Colonic mucosa (tissue), 4 donors: ENCODE data around the gene KRT1. TPM values are rescaled to one million over a fixed set of nuclear protein-coding genes. Genes with fewer than 3 reads are reported as not detected.
A peak's percentile ranks its signal among the peaks of the same experiment; 100 is the strongest.

Experiments used
- DNase-seq: peaks from one replicate; pipeline ENCODE4 v3.0.0-alpha.2; 2020
- H3K27ac ChIP-seq: fragments of 200-600 bp; one replicate; pipeline ENCODE4 v1.8.0; 2021
- H3K27me3 ChIP-seq: fragments of 200-600 bp; one replicate; pipeline ENCODE4 v1.8.0; 2021
- H3K36me3 ChIP-seq: fragments of 200-600 bp; one replicate; pipeline ENCODE4 v1.8.0; 2021
- H3K4me1 ChIP-seq: fragments of 200-600 bp; one replicate; pipeline ENCODE4 v1.8.0; 2021; ENCODE audit warnings: mild to moderate bottlenecking
- H3K4me3 ChIP-seq: fragments of 200-600 bp; one replicate; pipeline ENCODE4 v1.8.0; 2021
- H3K9ac ChIP-seq, 2 donors: one replicate each; pipeline ENCODE4 v1.7.0; 2013; ENCODE audit warnings: control low read depth in 2 of 2, low read depth in 2 of 2, low read length in 2 of 2
- H3K9me3 ChIP-seq: fragments of 200-600 bp; one replicate; pipeline ENCODE4 v1.8.0; 2021
- intact Hi-C: fragments of 100-400 bp; cut with DNase I; formaldehyde crosslinking; loops from one replicate; pipeline ENCODE4 v1.14.1; 2022
- total RNA-seq, 2 donors: library from RNA; stranded (reverse); fragmentation: NEBNext Ultra II Directional in 1 of 2; extraction: Animal tissue kit (Norgen Biotek cat#: 25700) in 1 of 2; gene quantifications; one replicate each; pipeline ENCODE4 v1.2.1, GENCODE V29; 2021
- TF ChIP-seq, protein P1 (sequence below): fragments of 200-600 bp; IDR thresholded peaks from one replicate; pipeline ENCODE4 v1.8.0; 2022; ENCODE audit warnings: antibody characterized with exemption, mild to moderate bottlenecking
- donor health status: healthy.
- donor health status: DM: no; HTN: no; CAD: no.
- donor health status: DM: no; HTN: no; CAD: no.

Gene KRT1
- total RNA-seq, 2 donors from 2014 or later: 1.2 TPM; not detected in 1

DNA sequence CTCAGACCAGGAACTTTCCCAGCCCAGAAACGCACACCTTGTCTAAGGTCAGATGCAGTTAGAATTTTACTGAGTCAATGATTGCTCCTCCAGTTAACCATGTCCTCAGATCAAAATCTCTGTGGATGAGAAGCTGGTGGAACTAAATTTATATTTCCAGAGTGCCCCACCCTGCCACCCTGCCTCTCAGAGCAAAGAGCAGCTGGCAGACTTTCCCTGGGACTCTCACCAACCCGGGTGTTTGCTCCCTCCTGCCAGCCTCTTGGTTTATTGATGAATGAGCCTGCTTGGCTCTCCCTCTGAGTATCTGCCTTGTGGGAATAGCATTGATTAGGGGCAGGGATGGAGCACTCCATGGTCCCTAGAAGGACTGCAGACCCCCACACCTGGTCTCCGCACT is 5.9 kb upstream of the KRT1 start:
- no peak overlapping the region for H3K4me3 ChIP-seq
- H3K27me3 ChIP-seq: peaks cover 3% of the 10 kb centered on the region
- H3K4me1 ChIP-seq: no peaks in the 10 kb centered on the region
- TF ChIP-seq, protein P1, sequence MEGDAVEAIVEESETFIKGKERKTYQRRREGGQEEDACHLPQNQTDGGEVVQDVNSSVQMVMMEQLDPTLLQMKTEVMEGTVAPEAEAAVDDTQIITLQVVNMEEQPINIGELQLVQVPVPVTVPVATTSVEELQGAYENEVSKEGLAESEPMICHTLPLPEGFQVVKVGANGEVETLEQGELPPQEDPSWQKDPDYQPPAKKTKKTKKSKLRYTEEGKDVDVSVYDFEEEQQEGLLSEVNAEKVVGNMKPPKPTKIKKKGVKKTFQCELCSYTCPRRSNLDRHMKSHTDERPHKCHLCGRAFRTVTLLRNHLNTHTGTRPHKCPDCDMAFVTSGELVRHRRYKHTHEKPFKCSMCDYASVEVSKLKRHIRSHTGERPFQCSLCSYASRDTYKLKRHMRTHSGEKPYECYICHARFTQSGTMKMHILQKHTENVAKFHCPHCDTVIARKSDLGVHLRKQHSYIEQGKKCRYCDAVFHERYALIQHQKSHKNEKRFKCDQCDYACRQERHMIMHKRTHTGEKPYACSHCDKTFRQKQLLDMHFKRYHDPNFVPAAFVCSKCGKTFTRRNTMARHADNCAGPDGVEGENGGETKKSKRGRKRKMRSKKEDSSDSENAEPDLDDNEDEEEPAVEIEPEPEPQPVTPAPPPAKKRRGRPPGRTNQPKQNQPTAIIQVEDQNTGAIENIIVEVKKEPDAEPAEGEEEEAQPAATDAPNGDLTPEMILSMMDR: no peak
- peak; percentile 55 for DNase-seq
- H3K27ac ChIP-seq: no peak overlapping the region
- intact Hi-C loops: no loop called here
- no peaks in the 10 kb centered on the region for H3K36me3 ChIP-seq
- no peaks in the 10 kb centered on the region for H3K9me3 ChIP-seq
- no peak overlapping the region for H3K9ac ChIP-seq

DNA sequence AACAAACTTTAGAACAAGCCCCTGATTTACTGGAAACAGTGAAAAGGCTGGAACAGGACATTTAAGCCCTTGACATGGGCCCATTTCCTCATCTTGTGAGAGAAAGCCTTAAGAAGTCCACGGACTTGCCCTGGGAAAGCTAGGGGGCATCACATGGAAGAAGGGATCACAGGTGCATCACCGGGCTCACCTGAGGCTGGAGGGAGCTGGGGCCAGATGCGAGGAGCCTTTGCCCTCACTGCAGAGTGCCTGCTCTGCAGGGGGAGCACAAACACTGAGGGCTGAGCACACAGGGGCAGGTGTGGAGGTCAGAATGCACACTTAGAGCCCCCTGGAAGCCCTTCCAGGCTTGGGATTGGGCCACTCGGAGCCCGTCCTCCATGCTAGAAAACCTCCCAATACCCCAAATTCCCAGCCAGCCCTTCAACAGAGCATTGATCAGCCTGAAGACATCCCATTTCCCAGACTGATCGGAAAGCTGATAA is 5.2 kb upstream of the KRT1 start:
- Histone ChIP-seq H3K4me1 (no peaks in the 10 kb centered on the region), H3K9me3 (no peaks in the 10 kb centered on the region), H3K9ac (no peak overlapping the region), H3K27me3 (peaks cover under 1% of the 10 kb centered on the region), H3K36me3 (no peaks in the 10 kb centered on the region), H3K27ac (no peak overlapping the region), H3K4me3 (no peak overlapping the region)
- intact Hi-C loops: no loop called here
- no peak for DNase-seq
- TF ChIP-seq, protein P1: no peak

DNA sequence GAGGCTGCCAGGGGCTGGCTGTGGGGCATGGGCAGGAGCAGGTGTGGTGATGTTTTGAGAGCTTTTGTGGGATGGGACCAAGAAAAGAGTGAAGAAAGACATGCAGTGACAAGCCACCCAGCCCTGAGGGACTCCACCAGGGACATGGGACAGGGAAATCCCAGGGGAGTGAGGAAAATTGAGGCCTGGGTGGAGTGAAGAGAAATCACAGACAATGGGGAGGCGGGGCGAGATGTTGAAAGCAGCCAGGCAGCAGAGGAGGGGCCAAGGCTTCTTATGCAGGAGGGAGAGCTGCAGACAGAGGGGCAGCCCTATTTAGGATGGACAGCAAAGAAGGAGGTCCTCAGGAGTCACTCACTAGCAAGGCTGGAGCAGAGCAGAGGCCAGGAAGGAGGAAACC is 4.2 kb upstream of the KRT1 start:
- no peak overlapping the region for H3K9ac ChIP-seq
- no peaks in the 10 kb centered on the region for H3K36me3 ChIP-seq
- no peaks in the 10 kb centered on the region for H3K27me3 ChIP-seq
- TF ChIP-seq, protein P1: no peak
- H3K4me1 ChIP-seq: no peaks in the 10 kb centered on the region
- no peak for DNase-seq
- intact Hi-C loops: no loop called here
- H3K4me3 ChIP-seq: no peak overlapping the region
- H3K9me3 ChIP-seq: no peaks in the 10 kb centered on the region
- no peak overlapping the region for H3K27ac ChIP-seq

DNA sequence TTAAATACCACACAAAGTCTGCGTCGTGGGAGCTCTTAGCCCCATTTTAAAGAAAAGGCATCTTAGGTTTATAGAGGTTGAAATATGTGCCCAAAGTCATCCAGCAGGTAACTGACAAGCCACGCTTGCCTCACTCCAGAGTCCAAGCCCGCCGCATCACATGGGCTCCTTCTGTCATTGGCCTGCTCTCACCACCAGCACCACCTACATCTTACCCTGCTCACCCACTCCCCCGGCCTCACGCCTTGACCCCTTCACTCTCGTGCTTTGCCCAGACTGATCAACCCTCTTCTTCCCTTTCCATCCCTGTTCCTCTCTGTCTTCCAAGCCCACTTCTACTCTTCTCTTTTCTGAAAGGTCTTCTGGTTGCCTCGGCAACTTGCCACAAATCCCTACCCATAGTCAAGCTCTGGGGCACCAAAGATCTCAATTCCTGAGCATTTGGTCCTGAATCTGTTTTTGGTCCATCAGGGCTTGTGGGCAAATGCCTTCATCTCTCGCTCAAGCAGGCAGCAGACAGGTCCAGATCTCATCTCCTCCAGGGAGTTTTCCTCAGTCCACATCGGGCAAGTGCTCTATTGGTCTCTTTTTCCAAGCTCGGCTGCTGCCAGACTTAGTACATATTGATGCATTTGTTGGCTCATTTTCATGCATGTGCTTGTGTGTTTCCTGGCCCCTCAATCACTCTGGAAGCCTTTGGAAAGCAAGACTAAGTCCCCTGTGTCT is 3.5 kb upstream of the KRT1 start:
- no peak for DNase-seq
- H3K27ac ChIP-seq: no peak overlapping the region
- H3K9ac ChIP-seq: no peak overlapping the region
- TF ChIP-seq, protein P1: no peak
- H3K9me3 ChIP-seq: no peaks in the 10 kb centered on the region
- no peaks in the 10 kb centered on the region for H3K27me3 ChIP-seq
- no peaks in the 10 kb centered on the region for H3K4me1 ChIP-seq
- H3K4me3 ChIP-seq: no peak overlapping the region
- intact Hi-C loops: no loop called here
- no peaks in the 10 kb centered on the region for H3K36me3 ChIP-seq

DNA sequence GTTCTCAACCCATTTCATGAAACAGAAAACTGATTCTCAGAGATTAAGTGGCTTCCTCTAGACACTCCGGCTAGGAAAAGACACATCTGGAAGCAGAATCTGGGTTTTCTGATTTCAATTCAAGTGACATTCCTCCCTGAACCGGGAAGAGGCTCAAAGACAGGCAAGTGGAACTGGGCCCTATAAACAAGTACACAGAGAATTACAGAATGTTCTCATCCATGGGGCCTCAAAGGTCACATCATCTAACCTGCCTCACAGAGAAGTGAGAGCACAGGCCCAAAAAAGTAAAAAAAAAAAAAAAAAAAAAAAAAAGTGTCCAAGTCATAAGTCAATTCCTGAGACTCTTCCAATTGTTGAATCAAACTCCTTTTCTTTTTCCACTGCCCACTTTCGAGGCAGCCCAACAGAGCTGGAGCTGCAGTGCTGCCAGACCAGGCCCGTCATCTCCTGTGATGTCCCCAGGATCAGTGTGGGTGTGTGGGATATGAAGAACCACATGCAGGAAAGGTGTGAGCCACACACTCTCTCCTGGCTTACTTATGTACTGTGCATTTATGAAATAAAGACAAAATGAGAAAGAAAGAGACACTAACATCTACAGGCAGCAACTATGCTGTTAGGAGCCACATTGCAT is 2.8 kb upstream of the KRT1 start:
- TF ChIP-seq, protein P1: no peak
- Histone ChIP-seq H3K4me1 (no peaks in the 10 kb centered on the region), H3K27me3 (no peaks in the 10 kb centered on the region), H3K9ac (no peak overlapping the region), H3K4me3 (no peak overlapping the region), H3K27ac (no peak overlapping the region), H3K9me3 (no peaks in the 10 kb centered on the region), H3K36me3 (no peaks in the 10 kb centered on the region)
- no peak for DNase-seq
- intact Hi-C loops: no loop called here
